ENCODE measurements around the gene SLC46A3.

DNA sequence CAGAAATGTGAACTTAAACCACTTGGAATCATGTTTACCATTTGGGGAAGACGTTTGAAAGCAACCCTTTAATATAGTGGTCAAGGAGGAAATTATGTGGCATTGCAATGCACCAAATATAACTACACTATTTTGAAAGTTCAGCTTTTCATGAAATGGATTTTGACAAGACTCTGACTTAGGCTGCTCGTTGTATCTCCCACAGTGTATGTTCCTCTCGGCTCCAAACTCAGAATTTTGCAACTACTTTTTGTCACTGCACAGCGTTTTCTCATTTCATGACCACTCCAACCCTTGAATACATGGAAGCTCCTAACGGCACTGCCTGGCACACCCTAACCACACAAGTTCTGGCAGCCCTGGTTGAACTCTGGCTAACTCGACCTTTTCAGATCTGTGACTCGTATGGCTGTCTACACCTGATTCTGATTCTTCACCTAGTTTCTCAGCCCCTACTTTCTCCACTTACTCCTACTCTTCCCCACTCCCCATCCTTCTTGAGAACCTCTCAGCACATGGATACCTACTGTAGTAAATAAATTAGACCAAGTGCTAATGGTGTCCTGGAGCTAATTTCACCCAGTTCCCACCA is 66.9 kb downstream of the SLC46A3 start:
- TF ChIP-seq, protein P1, sequence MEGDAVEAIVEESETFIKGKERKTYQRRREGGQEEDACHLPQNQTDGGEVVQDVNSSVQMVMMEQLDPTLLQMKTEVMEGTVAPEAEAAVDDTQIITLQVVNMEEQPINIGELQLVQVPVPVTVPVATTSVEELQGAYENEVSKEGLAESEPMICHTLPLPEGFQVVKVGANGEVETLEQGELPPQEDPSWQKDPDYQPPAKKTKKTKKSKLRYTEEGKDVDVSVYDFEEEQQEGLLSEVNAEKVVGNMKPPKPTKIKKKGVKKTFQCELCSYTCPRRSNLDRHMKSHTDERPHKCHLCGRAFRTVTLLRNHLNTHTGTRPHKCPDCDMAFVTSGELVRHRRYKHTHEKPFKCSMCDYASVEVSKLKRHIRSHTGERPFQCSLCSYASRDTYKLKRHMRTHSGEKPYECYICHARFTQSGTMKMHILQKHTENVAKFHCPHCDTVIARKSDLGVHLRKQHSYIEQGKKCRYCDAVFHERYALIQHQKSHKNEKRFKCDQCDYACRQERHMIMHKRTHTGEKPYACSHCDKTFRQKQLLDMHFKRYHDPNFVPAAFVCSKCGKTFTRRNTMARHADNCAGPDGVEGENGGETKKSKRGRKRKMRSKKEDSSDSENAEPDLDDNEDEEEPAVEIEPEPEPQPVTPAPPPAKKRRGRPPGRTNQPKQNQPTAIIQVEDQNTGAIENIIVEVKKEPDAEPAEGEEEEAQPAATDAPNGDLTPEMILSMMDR (IDR thresholded peaks at IDR 0.05; ENCODE audit: poor library complexity, severe bottlenecking), result no peak
- no peak for TF ChIP-seq POLR2AphosphoS5 (IDR thresholded peaks at IDR 0.05)
- TF ChIP-seq EZH2 (IDR thresholded peaks at IDR 0.05; ENCODE audit: borderline replicate concordance, insufficient read depth, low read length, poor library complexity, severe bottlenecking), result no peak
- TF ChIP-seq EP300 (conservative IDR thresholded peaks at IDR 0.05; ENCODE audit: poor library complexity, severe bottlenecking), result no peak
- no peak for TF ChIP-seq TAF1 (IDR thresholded peaks at IDR 0.05; ENCODE audit: low read depth)
- TF ChIP-seq SMC3 (conservative IDR thresholded peaks at IDR 0.05; ENCODE audit: poor library complexity), result no peak
- TF ChIP-seq MXI1 (conservative IDR thresholded peaks at IDR 0.05; ENCODE audit: poor library complexity, severe bottlenecking), result no peak
- no peak for TF ChIP-seq RAD21 (conservative IDR thresholded peaks at IDR 0.05)
- TF ChIP-seq, protein P2, sequence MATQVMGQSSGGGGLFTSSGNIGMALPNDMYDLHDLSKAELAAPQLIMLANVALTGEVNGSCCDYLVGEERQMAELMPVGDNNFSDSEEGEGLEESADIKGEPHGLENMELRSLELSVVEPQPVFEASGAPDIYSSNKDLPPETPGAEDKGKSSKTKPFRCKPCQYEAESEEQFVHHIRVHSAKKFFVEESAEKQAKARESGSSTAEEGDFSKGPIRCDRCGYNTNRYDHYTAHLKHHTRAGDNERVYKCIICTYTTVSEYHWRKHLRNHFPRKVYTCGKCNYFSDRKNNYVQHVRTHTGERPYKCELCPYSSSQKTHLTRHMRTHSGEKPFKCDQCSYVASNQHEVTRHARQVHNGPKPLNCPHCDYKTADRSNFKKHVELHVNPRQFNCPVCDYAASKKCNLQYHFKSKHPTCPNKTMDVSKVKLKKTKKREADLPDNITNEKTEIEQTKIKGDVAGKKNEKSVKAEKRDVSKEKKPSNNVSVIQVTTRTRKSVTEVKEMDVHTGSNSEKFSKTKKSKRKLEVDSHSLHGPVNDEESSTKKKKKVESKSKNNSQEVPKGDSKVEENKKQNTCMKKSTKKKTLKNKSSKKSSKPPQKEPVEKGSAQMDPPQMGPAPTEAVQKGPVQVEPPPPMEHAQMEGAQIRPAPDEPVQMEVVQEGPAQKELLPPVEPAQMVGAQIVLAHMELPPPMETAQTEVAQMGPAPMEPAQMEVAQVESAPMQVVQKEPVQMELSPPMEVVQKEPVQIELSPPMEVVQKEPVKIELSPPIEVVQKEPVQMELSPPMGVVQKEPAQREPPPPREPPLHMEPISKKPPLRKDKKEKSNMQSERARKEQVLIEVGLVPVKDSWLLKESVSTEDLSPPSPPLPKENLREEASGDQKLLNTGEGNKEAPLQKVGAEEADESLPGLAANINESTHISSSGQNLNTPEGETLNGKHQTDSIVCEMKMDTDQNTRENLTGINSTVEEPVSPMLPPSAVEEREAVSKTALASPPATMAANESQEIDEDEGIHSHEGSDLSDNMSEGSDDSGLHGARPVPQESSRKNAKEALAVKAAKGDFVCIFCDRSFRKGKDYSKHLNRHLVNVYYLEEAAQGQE (IDR thresholded peaks at IDR 0.05; ENCODE audit: borderline replicate concordance), result no peak
